GM10266 (cell line): Measurements from ENCODE around the gene ITGAE.
"Not testable (repeated sequence)": the region's sequence is repeated elsewhere in the genome, so short reads cannot be mapped to it uniquely, and the experiment has no call there.

Experiments
- DNase-seq: peaks from one replicate; pipeline ENCODE4 v3.0.0; 2012; ENCODE audit errors: extremely low spot score
- CTCF ChIP-seq: IDR thresholded peaks from 2 replicates; pipeline ENCODE4 v1.5.1; 2012; ENCODE audit warnings: mild to moderate bottlenecking, low read depth; ENCODE audit not compliant: control insufficient read depth, insufficient read depth; ENCODE audit errors: missing control alignments

Gene ITGAE

GRCh38 chr17:3845291-3845620, 44.3 kb upstream of the ITGAE start:
- no peak for TF ChIP-seq CTCF
- peak; percentile 67 for DNase-seq

GRCh38 chr17:3844556-3844955, 43.6 kb upstream of the ITGAE start:
- DNase-seq, result not testable (repeated sequence)

- TF ChIP-seq CTCF, result peak; percentile 71
- peak; percentile 65 for DNase-seq
These were observed 43.0 kb upstream of the ITGAE start for GRCh38 chr17:3843935-3844516.

DNA sequence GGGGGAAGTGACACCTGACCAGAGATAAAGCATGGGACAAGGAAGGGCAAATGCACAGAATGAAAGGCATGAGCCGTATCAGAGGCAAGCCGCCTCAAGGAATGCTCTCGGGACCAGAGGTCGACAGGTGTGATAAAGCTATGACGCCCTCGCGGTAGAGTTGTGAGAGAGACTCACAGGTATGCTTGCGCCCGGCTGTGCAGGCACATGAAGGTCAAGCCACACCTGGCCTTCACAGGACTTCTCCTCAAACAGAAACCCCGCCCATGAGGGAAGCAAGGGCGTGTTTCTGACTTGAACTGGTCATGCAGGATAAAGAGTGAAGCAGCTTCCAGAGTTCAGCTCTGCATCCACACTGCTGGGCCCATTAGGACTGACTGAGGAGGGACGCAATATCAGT, 37.2 kb upstream of the ITGAE start:
- no peak for TF ChIP-seq CTCF
- DNase-seq, result no peak

DNA sequence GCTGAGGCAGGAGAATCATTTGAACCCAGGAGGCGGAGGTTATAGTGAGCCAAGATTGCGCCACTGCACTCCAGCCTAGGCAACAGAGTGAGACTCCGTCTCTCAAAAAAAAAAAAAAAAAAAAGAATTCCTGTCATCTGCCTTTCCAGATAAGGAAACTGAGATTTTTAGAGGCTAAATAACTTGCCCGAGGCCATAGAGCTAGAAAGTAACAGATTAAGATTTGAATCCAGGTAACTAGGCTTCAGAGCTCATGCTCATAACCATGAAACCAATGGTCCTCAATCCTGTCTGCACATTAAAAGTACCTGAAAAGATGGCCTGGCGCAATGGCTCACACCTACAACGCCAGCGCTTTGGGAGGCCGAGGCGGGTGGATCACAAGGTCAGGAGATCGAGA, 35.6 kb upstream of the ITGAE start:
- DNase-seq, result no peak

DNA sequence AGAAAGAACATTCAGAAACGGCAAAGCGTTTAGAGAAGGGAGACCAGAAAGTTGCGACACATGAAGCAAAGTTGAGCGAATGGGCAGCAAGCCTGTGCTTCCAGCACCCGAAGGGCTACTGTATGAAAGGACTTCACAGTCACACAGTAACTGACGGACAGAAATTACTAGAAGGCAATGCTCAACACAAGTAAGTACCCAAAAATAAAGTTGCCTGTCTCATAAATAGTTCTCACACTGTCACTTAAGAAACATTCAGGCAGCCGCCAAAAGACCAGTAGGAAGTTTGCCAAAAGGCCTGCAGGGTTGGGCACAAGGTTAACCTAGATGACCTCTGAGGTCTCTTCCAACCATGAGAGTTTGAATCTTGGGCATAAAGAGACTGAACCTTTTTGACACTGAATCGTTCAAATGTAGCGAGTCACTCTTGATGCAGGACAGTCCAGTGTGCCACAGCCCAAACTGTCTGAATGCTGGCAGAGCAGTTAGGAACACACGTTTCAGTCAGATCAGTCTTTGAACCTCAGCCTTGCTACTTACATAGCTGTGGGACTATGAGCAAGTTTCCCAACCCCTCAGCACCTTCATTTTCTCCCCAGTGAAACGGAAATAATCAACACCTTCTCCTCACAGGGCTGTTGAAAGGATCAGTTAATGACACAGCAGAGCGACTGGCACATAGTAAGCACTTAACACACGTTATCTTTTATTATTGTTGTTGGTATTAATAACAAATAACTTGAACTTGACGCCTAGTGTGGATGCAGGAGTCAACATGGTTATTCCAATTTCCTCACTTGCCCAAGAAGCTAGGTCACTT, 34.6 kb upstream of the ITGAE start:
- no peak for DNase-seq
- no peak for TF ChIP-seq CTCF

More for the DNA sequence above, 35.6 kb upstream of the ITGAE start:
- no peak for TF ChIP-seq CTCF

DNA sequence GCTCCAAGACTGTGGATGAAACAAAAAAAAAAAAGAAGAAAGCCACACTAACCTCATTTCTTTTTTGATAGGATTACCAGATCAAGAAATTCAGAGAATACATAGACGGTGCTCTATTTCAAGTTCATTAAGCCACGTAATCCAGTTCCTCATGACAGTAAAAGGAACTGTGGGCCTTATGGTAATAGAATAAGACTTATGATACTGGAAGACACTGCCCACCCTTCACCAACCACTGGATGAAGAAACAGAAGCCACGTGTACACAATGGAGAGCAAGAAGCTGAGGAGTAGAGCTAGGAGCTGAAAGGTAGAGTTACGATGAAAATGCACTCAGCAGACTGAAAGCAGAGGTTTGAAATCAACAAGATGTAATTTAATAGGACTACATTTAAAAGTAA, 33.8 kb upstream of the ITGAE start:
- TF ChIP-seq CTCF, result no peak
- DNase-seq, result no peak

DNA sequence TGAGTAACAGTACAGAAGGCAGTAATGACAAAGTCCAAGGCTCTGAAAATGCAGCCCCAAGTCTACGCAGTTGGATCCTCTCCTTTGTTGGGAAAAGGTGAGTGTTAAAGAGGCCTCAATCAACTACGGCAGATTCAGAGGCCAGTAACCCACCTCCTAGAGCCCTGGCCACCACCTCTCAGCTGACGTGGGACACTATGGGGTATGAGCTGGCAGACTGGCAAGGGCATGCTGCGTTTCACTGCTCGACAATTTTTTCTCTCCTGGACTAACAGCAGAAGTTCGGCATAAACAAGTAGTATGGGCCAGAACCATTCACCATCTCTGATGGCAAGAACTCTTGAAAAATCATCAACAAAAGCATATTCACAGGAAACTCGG, 27.9 kb upstream of the ITGAE start:
- no peak for TF ChIP-seq CTCF
- DNase-seq, result no peak
